ENCODE measurements around the gene SEMA4A. TPM values are rescaled to one million over a fixed set of nuclear protein-coding genes. Genes with fewer than 3 reads are reported as not detected.

The SEMA4A gene
- total and polyA plus RNA-seq, 9 of the 15 experiments (the other 6 are each of a cell fraction or from before 2014, with no cell fraction given), result 0.04 to 1.7 (median 0.45) TPM

- TF ChIP-seq FOXJ2 (tag; IDR thresholded peaks at IDR 0.05) (0 out of 2 replicates have a peak, but pooled peaks have one; percentile 18), FIP1L1 (IDR thresholded peaks at IDR 0.05; ENCODE audit: low read depth, low read length, poor library complexity, severe bottlenecking) (no peak), ZNF609 (CRISPR knock-in tag; IDR thresholded peaks at IDR 0.05; ENCODE audit: borderline replicate concordance) (no peak), SMARCA5 (IDR thresholded peaks at IDR 0.05) (no peak), RUNX1 (IDR thresholded peaks at IDR 0.05; ENCODE audit: low read depth) (no peak), E2F6 (IDR thresholded peaks at IDR 0.05; ENCODE audit: borderline replicate concordance in 1 of 2, extremely low read depth in 1 of 2, insufficient read depth in 1 of 2, insufficient read length in 1 of 2, low read depth in 1 of 2, low read length in 1 of 2, poor library complexity in 1 of 2, severe bottlenecking in 1 of 2) (peak in 1 of 2 experiments; percentile 13), TSHZ1 (CRISPR knock-in tag; IDR thresholded peaks at IDR 0.05) (no peak), KAT2B (IDR thresholded peaks at IDR 0.05; ENCODE audit: low read depth, low read length) (no peak), SFPQ (IDR thresholded peaks at IDR 0.05; ENCODE audit: low read depth, low read length) (no peak), COPS2 (conservative IDR thresholded peaks at IDR 0.05) (no peak), GATAD2A (IDR thresholded peaks at IDR 0.05) (0 out of 2 replicates have a peak, but pooled peaks have one; percentile 33), ARID3B (CRISPR knock-in tag; IDR thresholded peaks at IDR 0.05; ENCODE audit: borderline replicate concordance) (no peak)
Measured at GRCh38 chr1:156214024-156214748, 60.8 kb downstream of the SEMA4A start (continued).
